GM23338 (cell line): Measurements from ENCODE around the gene AP1M2. TPM values are rescaled to one million over a fixed set of nuclear protein-coding genes. Genes with fewer than 3 reads are reported as not detected.

Experiments
- ATAC-seq: fragments of 200-7000 bp; cut with Tn5 transposase; 3 replicates; pipeline ENCODE4 v1.9.1; 2020
- DNase-seq: peaks from one replicate; pipeline ENCODE4 v3.0.0-alpha.2; 2015; ENCODE audit warnings: low spot score
- H2AFZ ChIP-seq: fragments of 200-600 bp; sonication (generic); 2 replicates; pipeline ENCODE4 v1.8.0; 2016; ENCODE audit warnings: antibody characterized with exemption, mild to moderate bottlenecking, moderate library complexity
- H3F3A ChIP-seq: fragments of 200-600 bp; sonication (generic); replicated peaks from 2 replicates; pipeline ENCODE4 v1.8.0; 2017; ENCODE audit warnings: antibody characterized with exemption, mixed run types, low read depth
- H3K27ac ChIP-seq: fragments of 200-600 bp; sonication (generic); 2 replicates; pipeline ENCODE4 v1.6.1; 2016; ENCODE audit warnings: low read depth
- H3K27me3 ChIP-seq: fragments of 200-600 bp; sonication (generic); 2 replicates; pipeline ENCODE4 v1.8.0; 2016; ENCODE audit warnings: mild to moderate bottlenecking, mixed run types, moderate library complexity; ENCODE audit not compliant: insufficient read depth
- H3K36me3 ChIP-seq: fragments of 200-600 bp; sonication (generic); 2 replicates; pipeline ENCODE4 v1.8.0; 2016; ENCODE audit warnings: mild to moderate bottlenecking; ENCODE audit not compliant: insufficient read depth
- H3K4me1 ChIP-seq: fragments of 200-600 bp; sonication (generic); 2 replicates; pipeline ENCODE4 v1.8.0; 2016; ENCODE audit warnings: mild to moderate bottlenecking, moderate library complexity; ENCODE audit not compliant: insufficient read depth
- H3K4me2 ChIP-seq: fragments of 200-600 bp; sonication (generic); 2 replicates; pipeline ENCODE4 v1.7.1; 2017; ENCODE audit warnings: mixed run types
- H3K4me3 ChIP-seq: fragments of 200-600 bp; sonication (generic); 2 replicates; pipeline ENCODE4 v1.6.1; 2016; ENCODE audit warnings: mixed run types
- H3K79me2 ChIP-seq: fragments of 200-600 bp; sonication (generic); replicated peaks from 2 replicates; pipeline ENCODE4 v1.8.0; 2017; ENCODE audit warnings: mild to moderate bottlenecking; ENCODE audit not compliant: insufficient read depth
- H3K9me2 ChIP-seq: fragments of 200-600 bp; sonication (generic); 2 replicates; pipeline ENCODE4 v1.8.0; 2017; ENCODE audit not compliant: insufficient read depth
- H4K20me1 ChIP-seq: fragments of 200-600 bp; sonication (generic); replicated peaks from 2 replicates; pipeline ENCODE4 v1.8.0; 2017; ENCODE audit warnings: mild to moderate bottlenecking; ENCODE audit not compliant: insufficient read depth
- H3K27ac Mint-ChIP-seq: 2 replicates; pipeline ENCODE4 v1.8.0; 2020; ENCODE audit warnings: inconsistent platforms, mild to moderate bottlenecking, moderate library complexity, mixed read lengths
- H3K27me3 Mint-ChIP-seq: 3 replicates; pipeline ENCODE4 v1.8.0; 2022; ENCODE audit warnings: low read depth, mild to moderate bottlenecking, moderate library complexity, mixed read lengths, inconsistent platforms; ENCODE audit not compliant: insufficient read depth, poor library complexity
- H3K36me3 Mint-ChIP-seq: 3 replicates; pipeline ENCODE4 v1.8.0; 2021; ENCODE audit warnings: low read depth, mild to moderate bottlenecking, inconsistent platforms, moderate library complexity, mixed read lengths
- H3K4me1 Mint-ChIP-seq: 3 replicates; pipeline ENCODE4 v1.8.0; 2020; ENCODE audit warnings: mild to moderate bottlenecking, inconsistent platforms, mixed read lengths
- H3K4me3 Mint-ChIP-seq: 3 replicates; pipeline ENCODE4 v1.8.0; 2021; ENCODE audit warnings: moderate library complexity, mild to moderate bottlenecking, inconsistent platforms, mixed read lengths
- H3K9me3 Mint-ChIP-seq: 3 replicates; pipeline ENCODE4 v1.8.0; 2020; ENCODE audit warnings: moderate library complexity, mild to moderate bottlenecking, inconsistent platforms, mixed read lengths
- CREB1 ChIP-seq: fragments of 250-450 bp; sonication (Bioruptor Pico); IDR thresholded peaks from 2 replicates; pipeline ENCODE4 v1.5.0; 2020; ENCODE audit warnings: low read depth, mild to moderate bottlenecking, moderate library complexity
- CTCF ChIP-seq, 2 experiments: fragments of 200-600 bp in 1 of 2; sonication (generic) in 1 of 2; conservative IDR thresholded peaks; 2 replicates each; pipeline versions ENCODE4 v1.5.1 to v1.6.1; 2016 to 2017; ENCODE audit warnings: antibody characterized with exemption in 2 of 2, low read depth in 2 of 2, mild to moderate bottlenecking in 2 of 2, moderate library complexity in 1 of 2
- ETS1 ChIP-seq: IDR thresholded peaks from 2 replicates; pipeline ENCODE4 v1.6.1; 2016; ENCODE audit warnings: antibody characterized with exemption
- EZH2 ChIP-seq: fragments of 200-600 bp; sonication (generic); IDR thresholded peaks from one replicate; pipeline ENCODE4 v1.8.0; 2017; ENCODE audit warnings: antibody characterized with exemption, mild to moderate bottlenecking, low read depth; ENCODE audit not compliant: unreplicated experiment
- EZH2phosphoT487 ChIP-seq: fragments of 200-600 bp; sonication (generic); IDR thresholded peaks from one replicate; pipeline ENCODE4 v1.8.1; 2018; ENCODE audit warnings: antibody characterized with exemption; ENCODE audit not compliant: unreplicated experiment
- JUNB ChIP-seq: IDR thresholded peaks from one replicate; pipeline ENCODE4 v1.6.1; 2016; ENCODE audit warnings: antibody characterized with exemption; ENCODE audit not compliant: unreplicated experiment
- NANOG ChIP-seq: IDR thresholded peaks from 2 replicates; pipeline ENCODE4 v1.6.1; 2016; ENCODE audit warnings: antibody characterized with exemption, borderline replicate concordance
- POLR2AphosphoS5 ChIP-seq: IDR thresholded peaks from 2 replicates; pipeline ENCODE4 v1.6.1; 2016; ENCODE audit warnings: antibody characterized with exemption, low read depth
- STAT1 ChIP-seq: IDR thresholded peaks from one replicate; pipeline ENCODE4 v1.6.1; 2016; ENCODE audit warnings: antibody characterized with exemption; ENCODE audit not compliant: unreplicated experiment
- ZNF114 ChIP-seq: fragments of 250-450 bp; sonication (Bioruptor Pico); IDR thresholded peaks from 2 replicates; pipeline ENCODE4 v1.5.0; 2020; ENCODE audit warnings: mild to moderate bottlenecking, moderate library complexity
- ZNF331 ChIP-seq: fragments of 250-450 bp; sonication (Bioruptor Pico); IDR thresholded peaks from 2 replicates; pipeline ENCODE4 v1.5.0; 2020; ENCODE audit warnings: low read depth, mild to moderate bottlenecking, moderate library complexity
- ZNF462 ChIP-seq: fragments of 250-450 bp; sonication (Bioruptor Pico); IDR thresholded peaks from 2 replicates; pipeline ENCODE4 v1.5.0; 2020; ENCODE audit warnings: mild to moderate bottlenecking, moderate library complexity
- polyA plus RNA-seq: library from polyadenylated mRNA; unstranded; fragments of >200 nt; fragmentation: Nextera tagmentation; extraction: Ambion mirVana; gene quantifications from 2 replicates; pipeline ENCODE4 v1.2.1, GENCODE V29; 2016
- total RNA-seq: library from RNA; depleted of rRNA; stranded (reverse); fragments of >200 nt; shearing (Covaris generic); gene quantifications from 2 replicates; pipeline ENCODE4 v1.2.3, GENCODE V29; 2014
- TF ChIP-seq, protein P1 (sequence below): IDR thresholded peaks from one replicate; pipeline ENCODE4 v1.6.1; 2018; ENCODE audit warnings: antibody characterized with exemption; ENCODE audit not compliant: unreplicated experiment

AP1M2 gene
- total and polyA plus RNA-seq, 2 experiments from 2014 or later: 128 to 165 TPM

DNA sequence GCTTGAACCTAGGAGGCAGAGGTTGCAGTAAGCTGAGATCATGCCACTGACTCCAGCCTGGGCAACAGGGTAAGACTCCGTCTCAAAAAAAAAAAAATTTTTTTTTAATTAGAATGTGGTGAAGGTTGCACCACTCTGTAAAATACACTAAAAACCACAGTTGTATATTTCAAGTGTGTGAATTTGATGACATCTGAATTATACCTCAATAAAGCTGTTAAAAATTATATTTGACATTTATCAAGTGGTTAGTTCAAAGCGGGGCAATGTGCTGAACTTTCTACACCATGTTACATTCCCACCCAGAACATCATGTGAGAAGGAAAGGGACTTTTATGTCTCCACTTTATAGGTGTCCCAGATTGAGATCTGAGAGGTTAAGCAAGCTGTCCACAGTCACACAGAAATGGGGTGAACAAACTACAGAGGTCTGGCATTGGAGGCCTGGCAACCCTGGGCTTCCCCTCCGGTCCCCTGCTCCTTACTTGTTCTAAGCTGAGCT is 63.9 kb downstream of the AP1M2 start:
- Mint-ChIP-seq H3K4me3 (no peak overlapping the region), H3K4me1 (peaks cover 15% of the 10 kb centered on the region), H3K9me3 (no peaks in the 10 kb centered on the region; the same call in 2 of the 3 replicates), H3K27me3 (peaks cover 16% of the 10 kb centered on the region), H3K36me3 (no peaks in the 10 kb centered on the region; the same call in 2 of the 3 replicates), H3K27ac (no peak overlapping the region)
- ATAC-seq (no peak), DNase-seq (no peak)
- Histone ChIP-seq H3F3A (0 out of 2 replicates have a peak, but pooled peaks cover 11% of the 10 kb centered on the region), H3K36me3 (no peaks in the 10 kb centered on the region; the same call in 1 of the 2 replicates), H3K4me2 (no peak overlapping the region), H2AFZ (no peak overlapping the region), H4K20me1 (no peaks in the 10 kb centered on the region), H3K4me1 (peaks cover 7% of the 10 kb centered on the region), H3K4me3 (no peak overlapping the region), H3K27ac (no peak overlapping the region), H3K27me3 (peaks cover 24% of the 10 kb centered on the region), H3K9me2 (no peaks in the 10 kb centered on the region), H3K79me2 (no peaks in the 10 kb centered on the region)
- TF ChIP-seq ZNF331 (CRISPR knock-in tag) (no peak), POLR2AphosphoS5 (no peak), ETS1 (no peak), NANOG (no peak), ZNF462 (CRISPR knock-in tag) (no peak), EZH2 (no peak), STAT1 (no peak), CREB1 (CRISPR knock-in tag) (no peak), CTCF (conservative IDR thresholded peaks at IDR 0.05; ENCODE audit: low read depth in 2 of 2) (no peak), JUNB (no peak), EZH2phosphoT487 (no peak), ZNF114 (CRISPR knock-in tag) (no peak)
- TF ChIP-seq, protein P1, sequence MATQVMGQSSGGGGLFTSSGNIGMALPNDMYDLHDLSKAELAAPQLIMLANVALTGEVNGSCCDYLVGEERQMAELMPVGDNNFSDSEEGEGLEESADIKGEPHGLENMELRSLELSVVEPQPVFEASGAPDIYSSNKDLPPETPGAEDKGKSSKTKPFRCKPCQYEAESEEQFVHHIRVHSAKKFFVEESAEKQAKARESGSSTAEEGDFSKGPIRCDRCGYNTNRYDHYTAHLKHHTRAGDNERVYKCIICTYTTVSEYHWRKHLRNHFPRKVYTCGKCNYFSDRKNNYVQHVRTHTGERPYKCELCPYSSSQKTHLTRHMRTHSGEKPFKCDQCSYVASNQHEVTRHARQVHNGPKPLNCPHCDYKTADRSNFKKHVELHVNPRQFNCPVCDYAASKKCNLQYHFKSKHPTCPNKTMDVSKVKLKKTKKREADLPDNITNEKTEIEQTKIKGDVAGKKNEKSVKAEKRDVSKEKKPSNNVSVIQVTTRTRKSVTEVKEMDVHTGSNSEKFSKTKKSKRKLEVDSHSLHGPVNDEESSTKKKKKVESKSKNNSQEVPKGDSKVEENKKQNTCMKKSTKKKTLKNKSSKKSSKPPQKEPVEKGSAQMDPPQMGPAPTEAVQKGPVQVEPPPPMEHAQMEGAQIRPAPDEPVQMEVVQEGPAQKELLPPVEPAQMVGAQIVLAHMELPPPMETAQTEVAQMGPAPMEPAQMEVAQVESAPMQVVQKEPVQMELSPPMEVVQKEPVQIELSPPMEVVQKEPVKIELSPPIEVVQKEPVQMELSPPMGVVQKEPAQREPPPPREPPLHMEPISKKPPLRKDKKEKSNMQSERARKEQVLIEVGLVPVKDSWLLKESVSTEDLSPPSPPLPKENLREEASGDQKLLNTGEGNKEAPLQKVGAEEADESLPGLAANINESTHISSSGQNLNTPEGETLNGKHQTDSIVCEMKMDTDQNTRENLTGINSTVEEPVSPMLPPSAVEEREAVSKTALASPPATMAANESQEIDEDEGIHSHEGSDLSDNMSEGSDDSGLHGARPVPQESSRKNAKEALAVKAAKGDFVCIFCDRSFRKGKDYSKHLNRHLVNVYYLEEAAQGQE: no peak
